HG03139 (cell line): ENCODE data around the gene HDAC9.

Experiments used
- ATAC-seq: cut with Tn5 transposase; IDR thresholded peaks from one replicate; pipeline ENCODE4 v1.9.1; 2021; ENCODE audit not compliant: unreplicated experiment

The HDAC9 gene

DNA sequence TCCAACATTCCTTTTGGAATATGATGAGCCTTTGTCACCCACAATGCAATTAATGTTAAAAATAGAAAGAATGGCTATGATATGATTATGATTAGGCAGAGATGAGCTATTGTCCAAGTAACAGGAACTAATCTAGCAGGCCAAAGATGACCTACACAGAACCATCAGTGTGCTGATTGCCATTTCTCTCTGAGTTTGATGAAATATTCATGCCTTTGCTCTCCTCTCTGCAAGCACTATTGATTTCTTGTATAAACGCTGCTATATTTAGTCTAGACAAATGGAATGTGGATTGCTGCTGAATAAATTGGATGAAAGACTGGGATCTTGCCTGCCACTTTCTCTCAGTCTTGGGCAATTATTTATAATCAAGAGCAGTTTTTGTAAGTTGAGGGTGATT lies 85.4 kb downstream of the HDAC9 start:
- ATAC-seq, result no peak

DNA sequence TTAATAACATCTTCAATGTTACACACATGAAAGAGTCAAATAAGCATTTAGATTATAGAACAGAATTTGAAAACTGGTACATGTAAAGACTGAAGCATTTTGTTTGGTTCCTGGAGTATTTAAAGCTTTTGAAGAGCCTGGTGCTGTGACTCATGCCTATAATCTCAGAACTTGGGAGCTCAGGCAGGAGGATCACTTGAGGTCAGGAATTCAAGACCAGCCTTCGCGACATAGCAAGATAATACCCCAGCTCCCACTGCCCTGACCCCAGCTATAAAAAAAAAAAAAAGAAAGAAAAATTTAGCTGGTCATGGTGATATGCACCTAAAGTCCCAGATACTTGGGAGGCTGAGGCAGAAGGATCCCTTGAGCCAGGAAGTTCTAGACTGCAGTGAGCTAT lies 87.8 kb downstream of the HDAC9 start:
- ATAC-seq, result no peak

- no peak for ATAC-seq
Observed at GRCh38 chr7:18590241-18590640, 94.7 kb downstream of the HDAC9 start.

DNA sequence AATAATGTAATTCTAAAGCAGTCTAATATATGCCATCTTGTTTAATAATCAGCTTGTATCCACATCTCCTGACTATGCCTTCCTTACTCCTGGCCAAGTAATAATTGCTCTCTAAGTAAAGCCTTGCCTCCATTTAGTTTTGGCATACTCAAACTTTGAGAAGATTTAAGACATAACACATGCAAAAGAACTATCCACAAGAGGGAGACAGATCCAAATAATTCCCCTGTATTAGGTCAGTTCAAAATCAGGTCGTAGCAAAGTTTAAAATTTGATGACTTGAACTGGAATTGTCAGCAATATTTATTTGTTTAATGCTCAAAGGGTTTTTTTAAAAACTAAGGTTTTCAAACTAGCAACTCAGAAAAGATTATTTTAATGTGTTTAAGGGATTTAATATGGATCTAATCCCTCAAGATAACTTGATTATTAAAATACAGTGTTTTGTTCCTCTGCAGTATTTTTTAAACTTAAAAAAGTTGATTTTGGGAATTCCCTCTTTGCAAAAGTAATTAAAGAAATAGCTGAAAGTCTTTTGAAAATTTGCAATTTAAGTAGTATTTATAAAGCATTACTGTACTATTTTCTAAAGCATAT lies 95.3 kb downstream of the HDAC9 start:
- ATAC-seq, result no peak

- ATAC-seq, result no peak
Observed at GRCh38 chr7:18593602-18594279, 98.2 kb downstream of the HDAC9 start.

DNA sequence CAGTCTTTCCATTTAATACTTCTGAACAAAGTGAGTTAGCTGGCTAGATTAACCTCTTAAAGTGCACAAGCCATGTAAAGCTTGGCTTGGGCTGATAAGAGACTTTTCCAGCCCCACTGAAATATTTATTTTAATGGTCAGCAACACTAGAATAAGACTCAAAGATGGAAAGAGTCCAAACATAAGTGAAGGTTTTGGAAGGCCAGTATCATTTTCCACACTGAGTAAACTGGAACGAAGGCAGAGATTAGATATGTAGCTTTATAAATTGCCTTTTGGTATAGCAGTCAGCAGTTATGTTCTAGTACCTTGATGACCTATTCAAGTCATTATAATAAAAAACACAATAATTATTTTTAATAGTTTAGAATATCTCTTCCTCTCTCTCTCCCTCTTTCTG lies 102.2 kb downstream of the HDAC9 start:
- ATAC-seq, result no peak

DNA sequence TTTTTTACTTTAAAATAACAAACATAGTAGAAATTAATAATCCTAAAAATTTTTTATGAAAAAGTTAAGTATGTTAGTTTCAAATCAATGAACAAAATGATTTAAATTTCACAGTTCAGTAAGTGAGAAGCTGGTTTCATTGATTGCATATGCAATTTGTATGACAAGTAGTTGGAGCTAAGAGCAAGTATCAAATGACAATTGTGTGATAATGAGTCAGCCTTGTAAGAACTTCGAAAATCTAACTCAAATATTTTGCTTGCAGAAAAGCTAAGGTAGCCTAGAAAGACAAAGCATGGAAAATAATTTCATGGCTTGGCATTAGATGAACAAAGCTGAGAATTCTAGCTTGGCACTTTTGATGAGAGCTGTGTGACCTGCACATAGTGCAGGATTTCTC lies 111.5 kb downstream of the HDAC9 start:
- no peak for ATAC-seq

GRCh38 chr7:18610331-18610948 lies 114.9 kb downstream of the HDAC9 start:
- no peak for ATAC-seq

- no peak for ATAC-seq
Observed at GRCh38 chr7:18614841-18615240, 119.3 kb downstream of the HDAC9 start.

DNA sequence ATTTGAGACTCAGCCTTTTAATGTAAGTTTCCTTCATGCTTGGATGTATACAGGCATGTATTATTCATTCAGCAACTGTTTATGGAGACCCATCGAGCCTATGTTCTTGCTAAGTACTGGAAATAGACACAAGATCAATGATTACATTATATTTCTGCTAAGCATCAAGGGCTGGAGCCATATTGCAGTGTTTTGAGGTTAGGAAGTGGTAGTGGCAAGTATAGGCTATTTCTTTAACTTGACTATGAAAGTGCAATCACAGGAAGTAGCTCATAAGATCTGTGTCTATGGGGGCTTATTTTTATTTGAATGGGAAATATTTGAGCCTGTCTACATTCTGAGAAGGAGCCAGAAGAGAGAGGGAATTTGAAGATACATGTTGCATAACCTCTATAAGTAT lies 123.8 kb downstream of the HDAC9 start:
- ATAC-seq, result no peak

DNA sequence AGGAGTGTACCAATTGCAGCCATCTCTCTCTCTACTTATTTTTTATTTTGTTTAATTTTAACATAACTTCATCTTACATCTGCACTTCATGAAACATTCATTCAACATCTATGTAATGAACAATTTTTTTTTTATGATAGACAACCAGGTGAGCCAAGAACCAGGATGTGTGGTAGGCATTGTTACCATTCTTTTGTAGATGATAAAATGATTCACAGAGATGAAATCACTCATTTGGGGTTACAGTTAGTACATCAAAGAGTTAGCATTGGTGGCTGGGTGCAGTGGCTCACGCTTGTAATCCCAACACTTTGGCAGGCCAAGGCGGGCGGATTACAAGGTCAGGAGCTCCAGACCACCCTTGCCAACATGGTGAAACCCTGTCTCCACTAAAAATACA lies 127.8 kb downstream of the HDAC9 start:
- ATAC-seq, result no peak

DNA sequence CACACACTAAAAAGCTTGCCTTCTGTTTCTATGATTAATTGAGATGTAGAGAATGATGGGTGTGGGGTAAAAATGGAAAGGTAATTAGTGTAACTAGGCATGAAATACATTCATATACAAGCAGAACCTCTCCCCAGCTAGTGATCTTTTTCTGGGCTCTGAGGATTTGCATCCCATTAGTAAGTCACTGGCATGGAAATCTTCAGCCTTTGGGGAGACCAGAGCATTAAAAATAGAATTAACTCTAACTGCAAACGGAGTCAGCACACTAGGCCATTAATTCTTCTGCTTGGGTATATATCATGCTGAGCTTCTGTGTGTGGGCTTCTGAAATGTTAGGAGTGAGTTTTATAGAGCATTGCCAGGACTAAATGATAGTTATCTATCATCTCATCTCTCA lies 128.9 kb downstream of the HDAC9 start:
- no peak for ATAC-seq

DNA sequence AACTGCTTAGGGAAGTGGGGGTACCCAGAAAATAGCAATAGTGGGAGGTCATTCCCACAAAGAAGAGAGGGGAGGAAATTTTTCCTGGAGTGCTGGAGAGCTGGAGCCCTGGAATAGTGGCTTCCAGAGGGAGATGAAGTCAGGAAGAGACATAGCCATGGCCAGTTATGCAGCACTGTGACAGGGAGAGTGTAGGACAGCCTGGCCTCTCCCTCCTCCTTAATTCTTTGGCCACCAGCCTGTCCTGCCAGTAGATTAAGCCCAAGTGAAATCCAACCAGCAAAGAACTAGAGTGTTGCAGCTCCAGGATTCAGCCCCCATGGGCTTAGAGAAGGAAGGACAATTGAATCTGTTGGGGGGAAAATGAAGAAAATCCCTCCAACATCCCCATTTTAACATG lies 130.5 kb downstream of the HDAC9 start:
- no peak for ATAC-seq

- ATAC-seq, result no peak
Observed at GRCh38 chr7:18626717-18627116, 131.2 kb downstream of the HDAC9 start.

- ATAC-seq, result no peak
Observed at GRCh38 chr7:18637516-18637915, 142.0 kb downstream of the HDAC9 start.

- no peak for ATAC-seq
Observed at GRCh38 chr7:18638594-18639452, 143.3 kb downstream of the HDAC9 start.

GRCh38 chr7:18639711-18640110 lies 144.2 kb downstream of the HDAC9 start:
- ATAC-seq, result no peak

DNA sequence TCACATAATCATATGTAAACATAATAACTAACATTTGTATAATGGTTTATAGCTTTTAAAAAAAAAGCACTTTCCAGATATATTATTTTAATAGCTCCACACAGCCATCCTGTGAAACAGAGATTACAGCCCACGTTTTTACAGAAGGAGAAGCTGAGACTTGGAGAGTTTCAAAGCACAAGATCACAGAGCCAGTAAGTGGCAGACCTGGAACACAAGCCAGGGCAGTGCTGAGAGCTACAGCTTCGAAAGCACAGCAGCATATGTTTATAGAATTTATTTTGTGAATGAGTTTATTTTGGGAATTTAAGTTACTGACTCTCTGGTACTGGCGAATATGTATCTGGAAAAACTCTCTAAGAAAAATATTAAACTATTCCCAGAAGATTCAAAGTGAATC lies 149.4 kb downstream of the HDAC9 start:
- ATAC-seq, result no peak

DNA sequence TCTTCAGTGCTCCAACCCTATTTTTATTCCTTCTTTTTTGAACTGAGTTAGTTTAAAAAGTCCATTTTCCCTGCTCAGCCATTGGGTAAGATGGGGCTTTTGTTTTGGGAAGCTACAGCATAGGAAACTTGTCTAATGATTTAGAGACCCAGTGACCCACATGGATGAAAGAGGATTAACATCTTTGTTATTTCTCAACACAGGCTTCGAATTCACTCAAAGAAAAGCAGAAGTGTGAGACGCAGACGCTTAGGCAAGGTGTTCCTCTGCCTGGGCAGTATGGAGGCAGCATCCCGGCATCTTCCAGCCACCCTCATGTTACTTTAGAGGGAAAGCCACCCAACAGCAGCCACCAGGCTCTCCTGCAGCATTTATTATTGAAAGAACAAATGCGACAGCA lies 152.0 kb downstream of the HDAC9 start:
- no peak for ATAC-seq

DNA sequence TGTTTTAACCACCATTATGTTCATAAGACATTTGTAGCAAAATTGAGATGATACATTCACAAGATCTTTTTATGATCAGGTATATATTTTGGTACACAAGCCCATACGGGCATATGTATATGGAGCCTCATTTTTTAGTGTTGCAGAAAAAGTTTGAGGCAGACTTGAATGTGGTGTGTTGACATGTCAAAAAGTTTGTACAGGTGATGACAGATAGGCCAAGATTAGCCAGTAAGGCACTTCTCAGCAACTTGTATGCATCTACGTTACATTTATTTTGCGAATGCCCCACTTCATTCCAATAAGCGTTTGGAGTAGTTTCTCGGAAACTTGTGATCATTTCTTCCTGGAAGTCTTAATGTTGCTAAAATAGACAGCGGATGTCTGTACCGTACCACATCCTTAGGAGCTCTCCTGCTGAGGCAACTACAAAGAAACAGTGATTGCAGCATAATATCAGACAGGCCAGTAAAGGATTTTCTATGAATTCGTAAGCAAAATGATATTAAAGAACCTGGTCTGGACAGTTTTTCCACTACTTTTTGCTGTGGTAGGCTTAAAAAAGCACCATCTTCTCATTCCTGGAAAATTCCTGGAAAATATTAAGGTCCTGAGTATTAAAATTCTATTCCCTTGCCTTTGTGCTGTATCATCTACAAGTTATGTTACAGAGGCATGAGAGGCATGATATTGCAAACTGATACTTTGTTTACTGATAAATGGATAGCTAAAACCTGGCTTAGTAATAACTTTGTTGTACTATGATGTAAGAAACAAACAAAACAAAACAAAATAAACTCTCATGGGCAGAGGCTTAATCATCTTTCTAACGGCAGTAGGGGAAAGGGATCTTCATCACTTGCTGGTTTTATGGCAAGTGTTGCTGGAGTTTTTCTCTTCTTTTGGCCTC lies 153.6 kb downstream of the HDAC9 start:
- no peak for ATAC-seq
